SU-DHL-6 (cell line): ENCODE measurements around the gene BUD23.

ENCODE experiments used
- EZH2phosphoT487 ChIP-seq: fragments of 200-600 bp; sonication (generic), shearing (Covaris generic); conservative IDR thresholded peaks from 2 replicates; pipeline ENCODE4 v1.6.1; 2018; ENCODE audit warnings: mild to moderate bottlenecking, antibody characterized with exemption, low read length, moderate library complexity, mixed read lengths
- TF ChIP-seq, protein P1 (sequence below): fragments of 200-600 bp; sonication (generic); IDR thresholded peaks from one replicate; pipeline ENCODE4 v1.5.1; 2017; ENCODE audit warnings: antibody characterized with exemption, mild to moderate bottlenecking, low read length, moderate library complexity; ENCODE audit not compliant: insufficient read depth, poor library complexity, severe bottlenecking

DNA sequence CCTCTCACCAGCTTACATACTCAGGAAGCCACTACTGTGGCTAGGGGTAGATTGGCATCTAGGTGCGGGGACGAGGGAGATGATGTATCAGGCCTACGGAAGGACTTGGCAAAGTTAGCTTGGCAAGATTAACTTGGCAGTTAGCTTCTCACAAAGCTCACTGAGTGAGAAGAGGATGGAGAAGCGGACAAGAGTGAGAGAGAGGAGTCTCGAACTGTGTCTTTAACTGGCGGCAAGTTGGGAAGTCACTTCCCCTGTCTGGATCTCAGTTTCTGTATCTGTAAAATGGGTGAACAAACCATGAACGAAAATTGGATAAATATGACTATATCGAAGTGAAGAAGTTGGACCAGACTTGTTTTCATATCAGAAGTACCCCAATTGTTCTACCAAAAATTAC, 49.6 kb upstream of the BUD23 start:
- TF ChIP-seq, protein P1, sequence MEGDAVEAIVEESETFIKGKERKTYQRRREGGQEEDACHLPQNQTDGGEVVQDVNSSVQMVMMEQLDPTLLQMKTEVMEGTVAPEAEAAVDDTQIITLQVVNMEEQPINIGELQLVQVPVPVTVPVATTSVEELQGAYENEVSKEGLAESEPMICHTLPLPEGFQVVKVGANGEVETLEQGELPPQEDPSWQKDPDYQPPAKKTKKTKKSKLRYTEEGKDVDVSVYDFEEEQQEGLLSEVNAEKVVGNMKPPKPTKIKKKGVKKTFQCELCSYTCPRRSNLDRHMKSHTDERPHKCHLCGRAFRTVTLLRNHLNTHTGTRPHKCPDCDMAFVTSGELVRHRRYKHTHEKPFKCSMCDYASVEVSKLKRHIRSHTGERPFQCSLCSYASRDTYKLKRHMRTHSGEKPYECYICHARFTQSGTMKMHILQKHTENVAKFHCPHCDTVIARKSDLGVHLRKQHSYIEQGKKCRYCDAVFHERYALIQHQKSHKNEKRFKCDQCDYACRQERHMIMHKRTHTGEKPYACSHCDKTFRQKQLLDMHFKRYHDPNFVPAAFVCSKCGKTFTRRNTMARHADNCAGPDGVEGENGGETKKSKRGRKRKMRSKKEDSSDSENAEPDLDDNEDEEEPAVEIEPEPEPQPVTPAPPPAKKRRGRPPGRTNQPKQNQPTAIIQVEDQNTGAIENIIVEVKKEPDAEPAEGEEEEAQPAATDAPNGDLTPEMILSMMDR = no peak
- no peak for TF ChIP-seq EZH2phosphoT487
